ENCODE results near the gene THAP3. TPM values are rescaled to one million over a fixed set of nuclear protein-coding genes. Genes with fewer than 3 reads are reported as not detected.

The THAP3 gene
- total and polyA plus RNA-seq, 2 donors from 2014 or later, result 14.4 to 28.7 TPM

DNA sequence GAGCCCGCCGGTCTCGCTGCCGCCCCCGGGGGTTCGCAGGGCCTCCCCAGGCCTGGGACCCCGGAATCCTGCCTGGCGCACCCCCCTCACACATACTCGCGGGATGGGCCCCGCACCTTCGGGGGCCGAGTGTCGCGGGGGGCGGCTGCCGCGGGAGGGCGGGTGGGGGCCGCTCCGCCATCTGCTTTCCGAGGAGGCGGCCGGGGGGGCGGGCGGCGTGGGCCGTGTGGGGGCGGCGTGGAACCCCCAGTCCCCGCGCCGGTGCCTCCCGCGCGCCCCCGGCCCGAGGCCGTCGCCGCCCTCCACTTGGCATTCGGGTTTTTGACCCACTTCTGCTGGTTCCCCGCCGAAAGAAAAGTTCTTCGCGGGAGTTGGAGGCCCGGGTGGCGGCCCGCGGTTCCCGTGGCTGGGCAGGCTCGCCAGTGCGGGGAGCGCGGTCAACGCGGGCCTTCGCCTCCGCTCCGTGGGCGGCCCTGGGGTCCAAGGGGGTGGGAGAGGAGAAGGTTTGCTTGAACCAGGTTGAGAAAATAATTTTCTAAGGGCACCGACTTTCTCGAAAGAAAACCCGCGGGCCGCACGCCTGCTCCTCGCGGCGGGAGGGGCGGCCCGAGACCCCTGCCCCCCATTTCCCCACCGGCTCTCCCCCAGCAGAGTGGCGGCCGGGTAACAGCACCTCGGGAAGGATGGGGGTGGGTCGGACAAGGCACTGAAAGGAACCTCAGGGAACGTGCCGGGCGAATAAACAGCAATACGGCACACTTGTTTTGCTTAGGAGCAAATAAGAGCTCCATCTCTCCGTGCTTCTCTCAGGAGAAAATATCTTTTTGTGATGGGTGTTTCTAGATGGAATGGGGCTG, 9.5 kb upstream of the THAP3 start:
- H3K4me3 ChIP-seq (ENCODE audit: low read length in 3 of 3), result peak overlapping the region; percentile 37 to 63 (median 52)
- TF ChIP-seq, protein P1, sequence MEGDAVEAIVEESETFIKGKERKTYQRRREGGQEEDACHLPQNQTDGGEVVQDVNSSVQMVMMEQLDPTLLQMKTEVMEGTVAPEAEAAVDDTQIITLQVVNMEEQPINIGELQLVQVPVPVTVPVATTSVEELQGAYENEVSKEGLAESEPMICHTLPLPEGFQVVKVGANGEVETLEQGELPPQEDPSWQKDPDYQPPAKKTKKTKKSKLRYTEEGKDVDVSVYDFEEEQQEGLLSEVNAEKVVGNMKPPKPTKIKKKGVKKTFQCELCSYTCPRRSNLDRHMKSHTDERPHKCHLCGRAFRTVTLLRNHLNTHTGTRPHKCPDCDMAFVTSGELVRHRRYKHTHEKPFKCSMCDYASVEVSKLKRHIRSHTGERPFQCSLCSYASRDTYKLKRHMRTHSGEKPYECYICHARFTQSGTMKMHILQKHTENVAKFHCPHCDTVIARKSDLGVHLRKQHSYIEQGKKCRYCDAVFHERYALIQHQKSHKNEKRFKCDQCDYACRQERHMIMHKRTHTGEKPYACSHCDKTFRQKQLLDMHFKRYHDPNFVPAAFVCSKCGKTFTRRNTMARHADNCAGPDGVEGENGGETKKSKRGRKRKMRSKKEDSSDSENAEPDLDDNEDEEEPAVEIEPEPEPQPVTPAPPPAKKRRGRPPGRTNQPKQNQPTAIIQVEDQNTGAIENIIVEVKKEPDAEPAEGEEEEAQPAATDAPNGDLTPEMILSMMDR (IDR thresholded peaks at IDR 0.05; ENCODE audit: borderline replicate concordance, extremely low read depth, insufficient read depth), result no peak
- H3K9me3 ChIP-seq (ENCODE audit: control insufficient read depth in 2 of 3, insufficient read depth in 1 of 3, low read length in 3 of 3), result no peaks in the 10 kb centered on the region
- H3K36me3 ChIP-seq (ENCODE audit: control insufficient read depth in 2 of 3, insufficient read depth in 3 of 3, low read length in 3 of 3), result peaks cover 2 to 15% (median 2%) of the 10 kb centered on the region in 3 donors
- peak in 2 of 5 donors; percentile 39 to 81 for DNase-seq
- no peak for FAIRE-seq
- intact Hi-C loops (cut with DNase I), result no loop called here
- H3K27me3 ChIP-seq (ENCODE audit: control insufficient read depth, insufficient read depth, low read length), result no peaks in the 10 kb centered on the region
- peak overlapping the region; percentile 32 to 67 for H3K27ac ChIP-seq (ENCODE audit: low read depth in 2 of 2, low read length in 2 of 2)
- no peaks in the 10 kb centered on the region for H3K4me1 ChIP-seq (ENCODE audit: control insufficient read depth in 2 of 3, insufficient read depth in 2 of 3, low read depth in 1 of 3, low read length in 3 of 3)
- peak overlapping the region in 2 of 3 donors; percentile 17 to 29 for H3K9ac ChIP-seq (ENCODE audit: low read length in 3 of 3)

DNA sequence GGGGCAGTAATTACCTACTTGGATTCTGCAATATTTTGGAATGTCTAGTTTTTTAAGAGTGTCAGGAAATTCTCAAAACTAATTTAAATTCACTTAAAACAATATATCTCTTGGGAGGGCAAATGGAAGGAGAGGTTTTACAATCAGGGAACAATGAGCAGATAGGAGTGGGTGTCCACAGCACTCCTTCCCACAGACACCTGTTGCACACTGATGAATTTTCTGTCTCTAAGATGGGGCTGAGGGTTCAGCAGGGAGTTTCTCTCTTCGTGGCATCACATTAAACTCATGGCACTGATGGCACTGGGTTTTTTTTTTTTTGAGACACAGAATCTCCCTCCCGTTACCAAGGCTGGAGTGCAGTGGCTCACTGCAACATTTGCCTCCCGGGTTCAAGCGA, 5.6 kb upstream of the THAP3 start:
- Histone ChIP-seq H3K4me3 (ENCODE audit: low read length in 3 of 3) (no peak overlapping the region), H3K9me3 (ENCODE audit: control insufficient read depth in 2 of 3, insufficient read depth in 1 of 3, low read length in 3 of 3) (no peaks in the 10 kb centered on the region), H3K27me3 (ENCODE audit: control insufficient read depth, insufficient read depth, low read length) (no peaks in the 10 kb centered on the region), H3K27ac (ENCODE audit: low read depth in 2 of 2, low read length in 2 of 2) (no peak overlapping the region), H3K36me3 (ENCODE audit: control insufficient read depth in 2 of 3, insufficient read depth in 3 of 3, low read length in 3 of 3) (peaks cover 4 to 31% (median 9%) of the 10 kb centered on the region in 3 donors), H3K4me1 (ENCODE audit: control insufficient read depth in 2 of 3, insufficient read depth in 2 of 3, low read depth in 1 of 3, low read length in 3 of 3) (peaks cover 0 to 11% (median 0%) of the 10 kb centered on the region in 3 donors), H3K9ac (ENCODE audit: low read length in 3 of 3) (no peak overlapping the region)
- intact Hi-C loops (cut with DNase I), result no loop called here
- no peak for FAIRE-seq
- DNase-seq, result no peak
- TF ChIP-seq, protein P1 (IDR thresholded peaks at IDR 0.05; ENCODE audit: borderline replicate concordance, extremely low read depth, insufficient read depth), result no peak

DNA sequence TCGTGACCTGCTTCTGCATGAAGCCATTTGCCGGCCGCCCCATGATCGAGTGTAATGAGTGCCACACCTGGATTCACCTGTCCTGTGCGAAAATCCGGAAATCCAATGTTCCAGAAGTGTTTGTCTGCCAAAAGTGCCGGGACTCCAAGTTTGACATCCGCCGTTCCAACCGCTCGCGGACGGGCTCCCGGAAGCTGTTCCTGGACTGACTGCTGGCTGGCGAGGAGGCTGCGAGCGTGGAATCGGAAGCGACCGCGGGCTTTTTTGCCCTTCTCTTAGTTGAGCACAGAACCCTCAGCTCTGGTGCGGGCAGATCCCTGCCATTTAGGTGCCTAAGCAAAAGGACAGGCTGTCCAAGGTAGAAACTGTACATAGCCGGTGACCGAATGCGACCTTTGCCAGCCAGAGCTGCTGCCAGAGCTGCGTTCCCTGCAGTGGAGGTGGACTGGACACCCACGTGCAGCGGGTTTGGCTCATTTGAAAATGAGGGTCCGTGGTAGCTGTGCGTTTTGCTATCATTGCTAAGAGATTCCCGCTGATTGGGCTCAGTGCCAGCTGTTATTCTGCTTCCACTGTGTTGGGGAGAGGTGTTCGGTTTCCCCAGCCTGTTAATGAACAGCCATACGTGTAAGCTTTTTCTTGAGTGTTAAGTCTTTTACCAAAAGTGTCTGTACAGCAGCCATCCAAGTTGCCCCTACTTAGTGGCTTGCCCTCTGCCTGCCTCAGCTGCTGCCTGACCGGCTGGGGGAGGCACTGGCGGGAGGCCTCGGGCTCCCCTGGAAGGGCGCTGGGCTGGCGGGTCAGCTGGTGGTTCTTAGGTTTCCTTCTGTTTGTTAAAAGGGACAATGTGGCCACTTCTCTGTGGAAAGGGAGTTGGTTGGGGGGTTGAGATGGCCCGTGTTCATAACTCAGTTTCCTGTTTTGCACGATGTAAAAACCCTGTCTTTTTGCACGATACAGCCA, 3.0 kb upstream of the THAP3 start:
- TF ChIP-seq, protein P1 (IDR thresholded peaks at IDR 0.05; ENCODE audit: borderline replicate concordance, extremely low read depth, insufficient read depth), result no peak
- Histone ChIP-seq H3K9me3 (ENCODE audit: control insufficient read depth in 2 of 3, insufficient read depth in 1 of 3, low read length in 3 of 3) (no peaks in the 10 kb centered on the region), H3K27ac (ENCODE audit: low read depth in 2 of 2, low read length in 2 of 2) (peak overlapping the region in 1 of 2 donors; percentile 35), H3K4me3 (ENCODE audit: low read length in 3 of 3) (no peak overlapping the region), H3K27me3 (ENCODE audit: control insufficient read depth, insufficient read depth, low read length) (no peaks in the 10 kb centered on the region), H3K4me1 (ENCODE audit: control insufficient read depth in 2 of 3, insufficient read depth in 2 of 3, low read depth in 1 of 3, low read length in 3 of 3) (peaks cover 0 to 21% (median 4%) of the 10 kb centered on the region in 3 donors), H3K9ac (ENCODE audit: low read length in 3 of 3) (no peak overlapping the region), H3K36me3 (ENCODE audit: control insufficient read depth in 2 of 3, insufficient read depth in 3 of 3, low read length in 3 of 3) (peaks cover 4 to 31% (median 9%) of the 10 kb centered on the region in 3 donors)
- DNase-seq, result no peak
- intact Hi-C loops (cut with DNase I), result no loop called here
- FAIRE-seq, result no peak
